AG08395 (cell line): ENCODE measurements around the gene SLC24A3.

ENCODE experiments used
- DNase-seq: peaks from one replicate; pipeline ENCODE4 v3.0.0; 2012; ENCODE audit warnings: mixed read lengths, low spot score

Gene SLC24A3

DNA sequence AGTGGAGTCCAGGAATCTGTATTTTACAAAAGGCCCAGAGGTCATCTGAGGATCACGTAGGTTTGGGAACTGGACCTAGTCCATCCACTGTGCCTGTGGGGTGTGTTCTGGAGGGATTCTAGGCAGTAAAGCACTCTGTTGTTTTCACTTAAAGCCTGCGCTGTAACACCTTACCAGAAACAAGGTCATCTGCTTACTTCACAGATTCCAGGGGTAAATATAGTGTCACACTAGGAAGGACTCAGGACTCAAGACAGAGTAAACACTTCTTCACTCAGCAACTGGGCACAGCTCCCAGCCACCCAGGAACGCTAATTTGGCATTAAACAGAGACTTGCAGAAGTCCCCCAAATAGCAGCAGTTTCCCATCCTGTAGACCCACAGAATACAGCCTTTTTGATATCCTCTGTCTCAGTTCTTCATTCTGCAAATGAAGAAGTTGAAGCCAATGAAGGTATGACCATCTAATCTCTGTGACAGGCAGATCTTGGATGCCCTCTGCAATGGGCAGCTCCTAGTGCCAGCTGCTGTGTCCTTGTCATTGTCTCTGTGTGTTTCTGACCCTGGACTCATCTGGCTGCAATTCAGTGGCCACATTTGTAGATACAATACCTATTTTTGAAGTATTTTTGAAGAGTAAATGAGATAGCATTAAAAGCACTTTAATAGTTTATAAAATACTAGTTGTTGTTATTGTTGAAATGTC is 129.1 kb downstream of the SLC24A3 start:
- DNase-seq = no peak

DNA sequence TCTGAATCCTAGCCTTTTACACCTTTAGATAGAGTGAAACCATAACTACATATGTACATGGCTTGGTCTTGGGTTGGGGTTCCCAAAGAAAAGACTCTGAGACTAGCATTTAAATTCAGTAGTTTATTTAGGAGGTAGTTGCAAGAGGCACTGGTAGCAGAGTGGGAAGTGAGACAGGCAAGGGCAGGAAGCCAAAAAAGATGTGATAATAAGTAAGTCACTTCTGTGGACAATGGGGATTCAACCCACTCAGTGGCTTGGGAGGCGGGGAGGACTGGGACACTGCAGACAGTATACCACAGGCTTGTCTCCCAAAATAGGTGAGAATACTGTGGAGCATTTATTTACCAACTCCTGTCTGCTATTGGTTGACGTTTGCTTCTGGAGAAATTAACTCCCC is 131.9 kb downstream of the SLC24A3 start:
- no peak for DNase-seq

DNA sequence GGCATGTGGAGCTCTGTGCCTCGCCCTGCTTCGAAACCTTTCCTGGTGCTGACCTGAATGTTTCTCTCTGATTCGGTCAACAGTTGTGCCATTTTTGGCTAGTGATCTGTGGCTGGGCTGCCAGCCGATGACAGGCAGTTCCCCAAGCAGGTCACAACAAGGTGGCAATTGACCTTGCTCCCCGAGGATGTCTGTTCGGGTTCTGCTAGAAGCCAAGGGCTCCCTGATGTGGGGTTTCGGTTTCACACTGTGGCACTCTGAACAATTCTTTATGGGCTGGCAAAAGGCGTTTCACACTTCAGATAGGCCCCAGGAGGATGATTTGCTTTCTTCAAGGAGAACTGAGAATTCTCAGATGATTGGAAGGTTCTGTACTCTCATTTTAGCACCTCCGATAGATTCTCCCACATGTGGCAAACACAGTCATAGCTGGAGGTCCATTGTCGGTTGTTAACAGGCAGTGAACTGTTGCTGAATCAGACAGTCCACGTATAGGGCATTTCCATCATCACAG is 135.6 kb downstream of the SLC24A3 start:
- no peak for DNase-seq

GRCh38 chr20:19348582-19348981 is 136.1 kb downstream of the SLC24A3 start:
- no peak for DNase-seq

GRCh38 chr20:19349879-19350278 is 137.4 kb downstream of the SLC24A3 start:
- no peak for DNase-seq

- no peak for DNase-seq
These were observed 139.1 kb downstream of the SLC24A3 start for GRCh38 chr20:19351542-19351941.

GRCh38 chr20:19354950-19355349 is 142.5 kb downstream of the SLC24A3 start:
- no peak for DNase-seq

DNA sequence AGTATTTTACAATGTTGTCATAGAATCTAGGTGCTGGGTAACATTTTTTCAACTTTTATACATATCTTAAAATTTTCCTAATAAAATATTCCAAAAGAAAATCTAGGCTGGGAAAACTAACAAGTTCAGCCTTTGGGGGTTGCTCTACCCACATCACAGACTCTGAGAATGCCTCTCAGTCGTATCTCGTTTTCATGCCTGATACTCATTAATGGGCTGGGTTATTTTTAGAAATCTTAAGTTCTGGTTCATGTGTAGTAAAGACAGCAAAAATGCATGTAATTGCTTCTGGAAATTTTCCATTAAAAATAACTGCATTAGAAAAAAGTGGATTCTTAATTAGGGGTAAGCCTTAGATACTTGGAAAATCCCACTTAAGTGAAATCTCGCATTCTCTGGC is 149.3 kb downstream of the SLC24A3 start:
- DNase-seq = no peak

- DNase-seq = no peak
These were observed 151.0 kb downstream of the SLC24A3 start for GRCh38 chr20:19363476-19363875.

GRCh38 chr20:19367591-19367990 is 155.1 kb downstream of the SLC24A3 start:
- no peak for DNase-seq

GRCh38 chr20:19368351-19368750 is 155.9 kb downstream of the SLC24A3 start:
- no peak for DNase-seq

DNA sequence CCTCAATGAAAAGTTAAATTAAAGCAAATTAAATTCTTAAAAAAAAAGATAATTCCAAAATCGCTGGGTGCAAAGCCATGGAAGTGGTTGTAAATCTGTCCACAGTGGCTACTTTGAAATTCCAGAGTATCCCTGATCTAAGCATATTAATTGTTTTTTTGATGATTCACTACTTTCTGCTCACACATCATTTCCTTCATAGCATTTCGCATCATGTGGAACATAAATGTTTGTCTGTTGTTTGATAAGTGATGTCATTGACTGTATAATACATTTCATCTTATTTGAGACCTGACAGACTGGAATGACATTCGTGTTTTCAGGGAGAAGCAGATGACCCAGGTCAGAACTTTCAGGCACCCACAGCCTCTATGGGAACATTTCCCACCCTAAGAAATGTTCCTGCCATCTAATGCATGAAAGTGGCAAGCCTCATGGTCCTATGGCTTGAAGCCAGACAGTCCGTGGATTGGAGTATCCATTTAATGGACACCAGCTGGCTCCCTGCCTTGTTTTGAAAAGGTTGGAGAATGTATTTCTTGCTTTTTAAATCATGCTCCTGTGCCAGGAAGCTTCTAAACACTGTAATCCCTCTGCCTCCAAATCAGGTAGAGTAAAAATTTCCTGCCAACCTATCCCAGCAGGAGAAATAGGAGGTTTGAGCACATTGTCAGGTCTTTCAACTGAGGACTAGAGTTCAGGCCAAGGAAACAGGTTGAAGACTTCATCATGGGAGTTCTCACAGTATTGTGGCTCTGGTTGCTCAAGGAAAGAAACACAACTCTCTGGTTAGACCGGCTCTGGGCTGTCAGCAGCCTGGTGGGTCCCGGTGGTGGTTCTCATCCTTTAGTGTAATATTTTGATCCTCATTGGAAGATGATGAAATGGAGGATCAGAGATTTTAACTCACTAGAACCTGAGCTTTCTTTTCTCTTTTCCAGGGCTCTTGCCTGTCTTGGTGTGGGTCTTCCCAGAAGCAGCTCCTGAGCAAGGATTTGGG is 157.9 kb downstream of the SLC24A3 start:
- no peak for DNase-seq

GRCh38 chr20:19371112-19371511 is 158.7 kb downstream of the SLC24A3 start:
- no peak for DNase-seq

- DNase-seq = no peak
These were observed 161.8 kb downstream of the SLC24A3 start for GRCh38 chr20:19374216-19374615.

DNA sequence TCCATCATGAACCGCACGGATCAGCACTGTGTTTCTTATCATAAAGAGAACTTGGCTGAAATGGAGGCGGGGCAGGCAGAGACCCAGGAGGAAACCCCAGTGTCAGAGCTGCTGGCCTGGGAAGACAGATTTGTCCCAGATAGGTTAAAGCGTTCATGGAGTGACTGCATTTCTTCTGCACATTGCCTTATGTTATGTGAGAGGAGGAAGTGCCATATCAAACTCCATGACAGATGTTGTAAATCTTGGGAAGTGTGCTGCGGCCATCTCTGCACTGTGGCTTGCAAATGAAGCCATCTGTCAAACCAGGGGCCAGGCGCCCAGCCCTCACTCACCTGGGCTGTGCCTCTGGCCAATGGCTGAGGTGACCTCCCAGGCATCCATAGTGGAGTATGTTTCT is 163.0 kb downstream of the SLC24A3 start:
- DNase-seq = no peak

DNA sequence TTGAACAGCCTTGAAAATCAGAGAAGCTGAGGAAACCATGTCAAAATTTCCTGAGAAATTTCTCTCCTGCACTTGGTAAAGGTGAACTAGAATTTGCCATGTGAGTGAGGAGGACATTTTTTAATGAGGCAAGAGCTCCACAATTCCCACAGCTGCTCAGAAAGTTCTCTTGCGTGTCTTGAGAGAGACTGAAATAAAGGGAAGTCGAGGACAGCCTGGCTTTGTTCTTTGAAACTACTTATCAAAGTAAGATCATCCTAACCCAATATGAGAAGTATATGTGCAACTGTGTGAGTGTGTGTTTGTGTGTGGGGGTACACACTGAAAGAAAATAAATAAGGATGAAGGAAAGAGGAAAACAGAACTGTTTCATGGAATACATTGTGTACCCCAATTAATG is 163.4 kb downstream of the SLC24A3 start:
- DNase-seq = no peak

- DNase-seq = no peak
These were observed 164.2 kb downstream of the SLC24A3 start for GRCh38 chr20:19376451-19377229.

DNA sequence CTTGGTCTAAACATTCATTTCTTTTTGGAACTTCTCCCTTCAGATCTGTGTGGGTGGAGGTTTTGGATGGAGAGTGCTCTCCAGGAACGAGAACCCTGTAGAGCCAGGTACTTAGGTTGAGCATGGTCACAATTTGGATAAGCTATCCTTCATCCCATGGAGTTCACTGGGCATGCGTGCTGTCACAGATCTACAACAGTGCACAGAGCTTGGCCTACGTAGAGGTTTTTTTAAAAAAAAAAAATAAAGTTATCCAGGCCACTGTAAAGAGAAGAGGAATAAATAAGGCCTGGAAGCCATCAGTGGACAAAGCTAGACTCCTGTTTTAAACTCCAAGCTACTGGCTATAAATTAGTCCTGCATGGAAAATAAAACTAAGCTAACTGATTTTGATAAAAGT is 165.6 kb downstream of the SLC24A3 start:
- no peak for DNase-seq

GRCh38 chr20:19380211-19380610 is 167.8 kb downstream of the SLC24A3 start:
- DNase-seq = no peak

- DNase-seq = no peak
These were observed 169.5 kb downstream of the SLC24A3 start for GRCh38 chr20:19381947-19382346.

- no peak for DNase-seq
These were observed 170.2 kb downstream of the SLC24A3 start for GRCh38 chr20:19382386-19383340.
